DOHH2 (cell line): ENCODE results near the gene NPAS3.

Experiments used
- CTCF ChIP-seq: fragments of 200-600 bp; sonication (generic); IDR thresholded peaks from one replicate; pipeline ENCODE4 v1.5.1; 2014; ENCODE audit warnings: antibody characterized with exemption, mild to moderate bottlenecking, low read depth, low read length; ENCODE audit not compliant: poor library complexity, severe bottlenecking
- EZH2phosphoT487 ChIP-seq: fragments of 200-600 bp; sonication (generic); IDR thresholded peaks from 2 replicates; pipeline ENCODE4 v1.6.1; 2017; ENCODE audit warnings: borderline replicate concordance, mild to moderate bottlenecking, antibody characterized with exemption, low read length, moderate library complexity, mixed read lengths

- TF ChIP-seq CTCF (no peak), EZH2phosphoT487 (no peak)
Observed at GRCh38 chr14:32947792-32948191, 9.1 kb downstream of the NPAS3 start.
